ENCODE data around the gene ERC1. TPM values are rescaled to one million over a fixed set of nuclear protein-coding genes. Genes with fewer than 3 reads are reported as not detected.

ERC1 gene
- total and polyA plus RNA-seq, 2 donors (not counting 3 experiments of a cell fraction or from before 2014, with no cell fraction given) = 11.7 to 66.1 TPM

- dilution Hi-C loops (cut with MboI; ENCODE audit: extremely low pct_ligation_motif_present, low sequenced_read_pairs) = no loop called here
- POLR2A ChIA-PET = no interaction called here
Measured at GRCh38 chr12:1382826-1383225, 391.8 kb downstream of the ERC1 start.

GRCh38 chr12:1383758-1384157 is 392.7 kb downstream of the ERC1 start:
- Histone ChIP-seq H4K20me1 (replicated peaks; ENCODE audit: control insufficient read depth, extremely low read depth, insufficient read depth, low read length) (no peaks in the 10 kb centered on the region), H3K9me3 (replicated peaks; ENCODE audit: control insufficient read depth, insufficient read depth, low read length) (no peaks in the 10 kb centered on the region), H2AFZ (ENCODE audit: low read depth, low read length) (no peak overlapping the region), H3K9ac (replicated peaks; ENCODE audit: extremely low read depth, insufficient read depth, low read length) (no peak overlapping the region), H3K36me3 (ENCODE audit: control insufficient read depth in 2 of 2, extremely low read depth in 1 of 2, insufficient read depth in 2 of 2, low read length in 2 of 2) (no peaks in the 10 kb centered on the region), H3K4me1 (ENCODE audit: control insufficient read depth, extremely low read depth, insufficient read depth, low read length) (no peaks in the 10 kb centered on the region), H3K4me2 (ENCODE audit: insufficient read depth, low read length) (no peak overlapping the region), H3K27ac (ENCODE audit: insufficient read depth, low read depth, low read length) (no peak overlapping the region), H3K4me3 (replicated peaks in 1 of 3; ENCODE audit: insufficient read depth in 1 of 3, low read depth in 1 of 3, low read length in 3 of 3) (no peak overlapping the region), H3K27me3 (ENCODE audit: control insufficient read depth in 2 of 2, insufficient read depth in 2 of 2, low read length in 2 of 2) (no peaks in the 10 kb centered on the region), H3K9me1 (replicated peaks; ENCODE audit: control insufficient read depth, extremely low read depth, insufficient read depth, low read length) (no peaks in the 10 kb centered on the region), H3K79me2 (ENCODE audit: control insufficient read depth, insufficient read depth, low read length) (no peaks in the 10 kb centered on the region)
- dilution Hi-C loops (cut with MboI; ENCODE audit: extremely low pct_ligation_motif_present, low sequenced_read_pairs) (no loop called here), intact Hi-C loops (cut with micrococcal nuclease) (no loop called here)
- FAIRE-seq (no peak), DNase-seq (ENCODE audit: low read depth, low spot score) (no peak)
- ChIA-PET CTCF (interaction anchor here (0.9 to 2.3 kb wide), 3 partner anchors 19 to 266 kb away, joined by 3 to 12 read pairs (median 4); no protein-coding TSS in a partner anchor), POLR2A (no interaction called here)
- no TSS peak for BruUV-seq (replicated peaks)
- no peak for TF ChIP-seq MYC (IDR thresholded peaks at IDR 0.05; ENCODE audit: low read depth, low read length)
- TF ChIP-seq CTCF (IDR thresholded peaks at IDR 0.05; ENCODE audit: extremely low read depth in 1 of 2, insufficient read depth in 1 of 2, low read depth in 1 of 2, low read length in 2 of 2) = no peak
- no peak for TF ChIP-seq MAX (IDR thresholded peaks at IDR 0.05; ENCODE audit: insufficient read depth, insufficient read length)
- no peak for TF ChIP-seq POLR2AphosphoS5 (IDR thresholded peaks at IDR 0.05; ENCODE audit: insufficient read depth, low read depth, low read length)
- no peak for TF ChIP-seq GATA2 (IDR thresholded peaks at IDR 0.05; ENCODE audit: insufficient read depth, insufficient read length, low read depth, low read length)

More at GRCh38 chr12:1382826-1383225, 391.8 kb downstream of the ERC1 start:
- Histone ChIP-seq H3K27me3 (ENCODE audit: control insufficient read depth in 2 of 2, insufficient read depth in 2 of 2, low read length in 2 of 2) (no peaks in the 10 kb centered on the region), H3K27ac (ENCODE audit: insufficient read depth, low read depth, low read length) (no peak overlapping the region), H4K20me1 (replicated peaks; ENCODE audit: control insufficient read depth, extremely low read depth, insufficient read depth, low read length) (no peaks in the 10 kb centered on the region), H3K9ac (replicated peaks; ENCODE audit: extremely low read depth, insufficient read depth, low read length) (no peak overlapping the region), H2AFZ (ENCODE audit: low read depth, low read length) (no peak overlapping the region), H3K4me3 (replicated peaks in 1 of 3; ENCODE audit: insufficient read depth in 1 of 3, low read depth in 1 of 3, low read length in 3 of 3) (no peak overlapping the region), H3K36me3 (ENCODE audit: control insufficient read depth in 2 of 2, extremely low read depth in 1 of 2, insufficient read depth in 2 of 2, low read length in 2 of 2) (no peaks in the 10 kb centered on the region), H3K9me3 (replicated peaks; ENCODE audit: control insufficient read depth, insufficient read depth, low read length) (no peaks in the 10 kb centered on the region), H3K79me2 (ENCODE audit: control insufficient read depth, insufficient read depth, low read length) (no peaks in the 10 kb centered on the region), H3K4me2 (ENCODE audit: insufficient read depth, low read length) (no peak overlapping the region), H3K4me1 (ENCODE audit: control insufficient read depth, extremely low read depth, insufficient read depth, low read length) (no peaks in the 10 kb centered on the region), H3K9me1 (replicated peaks; ENCODE audit: control insufficient read depth, extremely low read depth, insufficient read depth, low read length) (no peaks in the 10 kb centered on the region)
- CTCF ChIA-PET = interaction anchor here (3.3 kb wide), 1 partner anchor 265 kb away, joined by 15 read pairs; no protein-coding TSS in a partner anchor
- DNase-seq (ENCODE audit: low read depth, low spot score) = no peak
- no TSS peak for BruUV-seq (replicated peaks)
- intact Hi-C loops (cut with micrococcal nuclease) = no loop called here
- TF ChIP-seq FOS (IDR thresholded peaks at IDR 0.05; ENCODE audit: borderline replicate concordance, insufficient read depth, low read length) = no peak
- TF ChIP-seq POLR2A (IDR thresholded peaks at IDR 0.05; ENCODE audit: low read depth, low read length) = no peak
- no peak for TF ChIP-seq GATA2 (IDR thresholded peaks at IDR 0.05; ENCODE audit: insufficient read depth, insufficient read length, low read depth, low read length)
- no peak for TF ChIP-seq EZH2 (IDR thresholded peaks at IDR 0.05; ENCODE audit: borderline replicate concordance, low read depth, low read length, severe bottlenecking)
- no peak for TF ChIP-seq MAX (IDR thresholded peaks at IDR 0.05; ENCODE audit: insufficient read depth, insufficient read length)
- TF ChIP-seq JUN (IDR thresholded peaks at IDR 0.05; ENCODE audit: borderline replicate concordance, insufficient read depth, insufficient read length, low read depth) = no peak
- FAIRE-seq = no peak
